ENCODE measurements around the gene SUN2. TPM values are rescaled to one million over a fixed set of nuclear protein-coding genes. Genes with fewer than 3 reads are reported as not detected.

SUN2 gene
- total and polyA plus RNA-seq, 9 donors, result 21.2 to 311 (median 181) TPM

DNA sequence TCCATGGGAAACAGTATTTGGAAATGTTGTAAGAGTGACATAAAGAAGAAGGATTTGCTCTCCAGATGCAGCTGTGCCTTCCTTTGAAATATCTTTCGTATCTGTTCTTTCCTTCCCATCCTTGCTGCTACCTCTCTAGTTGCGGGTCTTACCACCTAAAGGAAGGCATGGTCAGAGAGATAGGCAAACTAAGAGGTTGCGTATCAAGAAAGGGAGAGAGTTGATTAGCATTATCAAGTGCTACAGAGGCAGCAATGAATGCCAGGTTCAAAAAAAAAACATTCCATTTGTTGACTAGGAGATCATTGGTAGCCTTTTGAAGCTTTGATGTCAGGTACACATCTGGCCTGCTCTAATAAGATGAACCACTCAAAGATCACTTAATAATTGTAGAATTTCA is 45.4 kb downstream of the SUN2 start:
- H3K27ac ChIP-seq, result no peak overlapping the region
- no peaks in the 10 kb centered on the region for H3K27me3 ChIP-seq
- intact Hi-C loops (cut with DNase I), result no loop called here
- no peak overlapping the region for H3K4me3 ChIP-seq
- H3K36me3 ChIP-seq, result no peaks in the 10 kb centered on the region
- no peak for DNase-seq
- WGBS, 3 donors, result 94 to 95% (median 94%) methylated on average over 3 of the region's 3 CpGs
- no peaks in the 10 kb centered on the region for H3K9me3 ChIP-seq
- H3K4me1 ChIP-seq (ENCODE audit: insufficient read depth), result peaks cover 9% of the 10 kb centered on the region
- TF ChIP-seq CTCF (IDR thresholded peaks at IDR 0.05) (no peak), EP300 (IDR thresholded peaks at IDR 0.05) (no peak), POLR2A (IDR thresholded peaks at IDR 0.05) (no peak)

DNA sequence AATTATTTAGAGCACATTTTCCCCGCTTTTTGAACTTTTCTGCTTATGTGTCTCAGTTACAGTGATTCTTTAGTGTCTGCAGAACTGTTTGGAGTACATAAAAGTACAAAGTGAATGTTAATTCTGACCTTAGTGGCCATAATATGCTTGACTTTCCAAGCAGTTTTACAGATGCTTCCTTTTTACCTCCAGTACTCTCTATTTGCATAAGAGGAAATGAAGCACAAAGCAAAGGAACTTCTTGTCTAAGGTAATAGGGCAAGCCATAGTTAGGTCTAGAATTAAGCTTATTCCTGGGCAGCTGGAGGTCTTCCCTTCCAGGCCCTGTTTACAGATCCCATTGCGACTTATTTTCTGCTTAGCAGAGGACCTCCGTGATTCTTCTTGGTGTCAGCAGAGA is 46.5 kb downstream of the SUN2 start:
- Histone ChIP-seq H3K27ac (no peak overlapping the region), H3K9me3 (no peaks in the 10 kb centered on the region), H3K27me3 (no peaks in the 10 kb centered on the region), H3K36me3 (no peaks in the 10 kb centered on the region), H3K4me3 (no peak overlapping the region), H3K4me1 (ENCODE audit: insufficient read depth) (peaks cover 9% of the 10 kb centered on the region)
- TF ChIP-seq CTCF (IDR thresholded peaks at IDR 0.05) (no peak), EP300 (IDR thresholded peaks at IDR 0.05) (no peak), POLR2A (IDR thresholded peaks at IDR 0.05) (no peak)
- intact Hi-C loops (cut with DNase I), result no loop called here
- DNase-seq, result no peak
- WGBS, 3 donors, result 64 to 81% (median 76%) methylated on average over 3 of the region's 3 CpGs

- no peak for TF ChIP-seq CTCF (IDR thresholded peaks at IDR 0.05)
- no peak for TF ChIP-seq POLR2A (IDR thresholded peaks at IDR 0.05)
- no peak for TF ChIP-seq EP300 (IDR thresholded peaks at IDR 0.05)
- WGBS, 3 donors, result 80 to 81% (median 80%) methylated on average over 3 of the region's 3 CpGs
- Histone ChIP-seq H3K4me3 (no peak overlapping the region), H3K4me1 (ENCODE audit: insufficient read depth) (peaks cover 9% of the 10 kb centered on the region), H3K9me3 (no peaks in the 10 kb centered on the region), H3K27me3 (no peaks in the 10 kb centered on the region), H3K27ac (no peak overlapping the region), H3K36me3 (no peaks in the 10 kb centered on the region)
- intact Hi-C loops (cut with DNase I), result no loop called here
- no peak for DNase-seq
These were observed 47.8 kb downstream of the SUN2 start for GRCh38 chr22:38707984-38708383.

DNA sequence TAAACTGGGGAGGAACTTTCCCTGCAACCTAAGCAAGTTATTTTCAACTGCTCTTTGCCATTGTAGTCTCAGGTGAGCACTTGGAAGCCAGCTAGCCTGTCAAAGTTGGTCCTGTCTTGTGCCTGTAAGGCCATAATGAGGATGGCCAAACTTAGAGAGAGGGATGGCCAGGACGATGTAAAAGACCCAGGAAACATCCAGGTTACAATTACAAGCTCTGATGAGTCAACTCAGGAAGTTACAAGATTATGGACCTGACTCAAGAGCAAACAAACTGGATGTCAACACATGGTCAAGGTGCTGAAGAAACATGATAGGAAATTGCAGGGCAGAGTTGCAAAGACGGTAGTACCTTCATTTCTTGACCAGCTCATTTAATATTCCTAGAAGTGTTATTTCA is 48.5 kb downstream of the SUN2 start:
- peak overlapping the region; percentile 89 for H3K4me3 ChIP-seq
- H3K36me3 ChIP-seq, result no peaks in the 10 kb centered on the region
- H3K27me3 ChIP-seq, result no peaks in the 10 kb centered on the region
- H3K4me1 ChIP-seq (ENCODE audit: insufficient read depth), result peaks cover 7% of the 10 kb centered on the region
- H3K9me3 ChIP-seq, result no peaks in the 10 kb centered on the region
- no peak overlapping the region for H3K27ac ChIP-seq
- WGBS, 3 donors, result 50 to 62% (median 52%) methylated on average over 2 of the region's 2 CpGs
- intact Hi-C loops (cut with DNase I), result no loop called here
- TF ChIP-seq EP300 (IDR thresholded peaks at IDR 0.05) (no peak), CTCF (IDR thresholded peaks at IDR 0.05) (no peak), POLR2A (IDR thresholded peaks at IDR 0.05) (no peak)
- no peak for DNase-seq

- WGBS, 3 donors, result 3% methylated on average over 4 of the region's 4 CpGs
- H3K27ac ChIP-seq, result no peak overlapping the region
- intact Hi-C loops (cut with DNase I), result no loop called here
- H3K36me3 ChIP-seq, result no peaks in the 10 kb centered on the region
- TF ChIP-seq CTCF (IDR thresholded peaks at IDR 0.05) (no peak), EP300 (IDR thresholded peaks at IDR 0.05) (no peak), POLR2A (IDR thresholded peaks at IDR 0.05) (no peak)
- no peaks in the 10 kb centered on the region for H3K27me3 ChIP-seq
- no peak for DNase-seq
- no peaks in the 10 kb centered on the region for H3K9me3 ChIP-seq
- H3K4me3 ChIP-seq, result peak overlapping the region; percentile 89
- peaks cover 7% of the 10 kb centered on the region for H3K4me1 ChIP-seq (ENCODE audit: insufficient read depth)
These were observed 49.0 kb downstream of the SUN2 start for GRCh38 chr22:38706901-38707195.
